Bone marrow (tissue), 2 donors: Measurements from ENCODE around the gene GAL3ST2.
"Not testable (repeated sequence)": the region's sequence is repeated elsewhere in the genome, so short reads cannot be mapped to it uniquely, and the experiment has no call there.

ENCODE experiments used
- DNase-seq, 2 donors: peaks; one replicate each; lab custom pipeline; 2025; lab: John Stamatoyannopoulos, UW

GAL3ST2 gene

GRCh38 chr2:241795021-241795999 lies 18.7 kb downstream of the GAL3ST2 start:
- no peak for DNase-seq

GRCh38 chr2:241796209-241796608 lies 19.6 kb downstream of the GAL3ST2 start:
- DNase-seq = no peak

GRCh38 chr2:241796610-241797138 lies 20.1 kb downstream of the GAL3ST2 start:
- no peak for DNase-seq

- DNase-seq = no peak
These were observed 20.9 kb downstream of the GAL3ST2 start for GRCh38 chr2:241797441-241798080.

- no peak for DNase-seq
These were observed 21.5 kb downstream of the GAL3ST2 start for GRCh38 chr2:241798081-241798630.

- DNase-seq = no peak
These were observed 22.3 kb downstream of the GAL3ST2 start for GRCh38 chr2:241798631-241799521.

GRCh38 chr2:241799522-241800197 lies 23.0 kb downstream of the GAL3ST2 start:
- DNase-seq = no peak

GRCh38 chr2:241800198-241800903 lies 23.7 kb downstream of the GAL3ST2 start:
- not testable (repeated sequence) for DNase-seq

- no peak for DNase-seq
These were observed 25.2 kb downstream of the GAL3ST2 start for GRCh38 chr2:241801611-241802420.

GRCh38 chr2:241802421-241803318 lies 26.0 kb downstream of the GAL3ST2 start:
- DNase-seq = no peak

- no peak for DNase-seq
These were observed 27.0 kb downstream of the GAL3ST2 start for GRCh38 chr2:241803387-241804325.

- no peak for DNase-seq
These were observed 28.0 kb downstream of the GAL3ST2 start for GRCh38 chr2:241804326-241805229.

GRCh38 chr2:241806217-241806616 lies 29.6 kb downstream of the GAL3ST2 start:
- DNase-seq = not testable (repeated sequence)

- no peak for DNase-seq
These were observed 31.6 kb downstream of the GAL3ST2 start for GRCh38 chr2:241808051-241808720.

- no peak for DNase-seq
These were observed 32.2 kb downstream of the GAL3ST2 start, which contains the start of gene NEU4 for GRCh38 chr2:241808721-241809382. Gene NEU4 (plus strand): TSS chr2:241809193. CDS start chr2:241814485, 5,292 bp downstream.
